Activated T-cell treated with anti-CD3 and anti-CD28 coated beads, Interleukin-2, amount 50 U/mL, for 72 hours (primary cell): ENCODE results near the gene POLD2. TPM values are rescaled to one million over a fixed set of nuclear protein-coding genes. Genes with fewer than 3 reads are reported as not detected.

Source experiments
- ATAC-seq, 2 donors: fragments of 150-1000 bp; cut with Tn5 transposase; replicated peaks in 1 of 2; 2 replicates each; pipeline ENCODE4 v1.10.0; 2021; ENCODE audit warnings: moderate library complexity in 2 of 2, mild to moderate bottlenecking in 1 of 2
- DNase-seq, 2 donors: peaks; one replicate each; pipeline ENCODE4 v3.0.0; 2021 to 2022; ENCODE audit warnings: mixed read lengths in 1 of 2
- H3K27ac Mint-ChIP-seq: one replicate; pipeline ENCODE4 v1.8.0; 2022; ENCODE audit warnings: mild to moderate bottlenecking, moderate library complexity, mixed read lengths
- H3K27me3 Mint-ChIP-seq: one replicate; pipeline ENCODE4 v1.8.0; 2022; ENCODE audit warnings: low read depth, mixed read lengths
- H3K36me3 Mint-ChIP-seq, 2 donors: one replicate each; pipeline ENCODE4 v1.8.0; 2022; ENCODE audit warnings: mixed read lengths in 2 of 2, mild to moderate bottlenecking in 1 of 2; ENCODE audit not compliant: insufficient read depth in 2 of 2
- H3K4me1 Mint-ChIP-seq: one replicate; pipeline ENCODE4 v1.8.0; 2022; ENCODE audit warnings: low read depth, mixed read lengths
- H3K4me3 Mint-ChIP-seq, 2 donors: one replicate each; pipeline ENCODE4 v1.8.0; 2022; ENCODE audit warnings: mild to moderate bottlenecking in 2 of 2, mixed read lengths in 2 of 2, moderate library complexity in 2 of 2
- H3K9me3 Mint-ChIP-seq, 2 donors: one replicate each; pipeline ENCODE4 v1.8.0; 2022; ENCODE audit warnings: mixed read lengths in 2 of 2
- total RNA-seq, 2 donors: library from RNA; stranded (reverse); gene quantifications; one replicate each; pipeline ENCODE4 v1.2.3, GENCODE V29; 2022

Gene POLD2
- total RNA-seq, 2 donors from 2014 or later, result 101 to 138 TPM

DNA sequence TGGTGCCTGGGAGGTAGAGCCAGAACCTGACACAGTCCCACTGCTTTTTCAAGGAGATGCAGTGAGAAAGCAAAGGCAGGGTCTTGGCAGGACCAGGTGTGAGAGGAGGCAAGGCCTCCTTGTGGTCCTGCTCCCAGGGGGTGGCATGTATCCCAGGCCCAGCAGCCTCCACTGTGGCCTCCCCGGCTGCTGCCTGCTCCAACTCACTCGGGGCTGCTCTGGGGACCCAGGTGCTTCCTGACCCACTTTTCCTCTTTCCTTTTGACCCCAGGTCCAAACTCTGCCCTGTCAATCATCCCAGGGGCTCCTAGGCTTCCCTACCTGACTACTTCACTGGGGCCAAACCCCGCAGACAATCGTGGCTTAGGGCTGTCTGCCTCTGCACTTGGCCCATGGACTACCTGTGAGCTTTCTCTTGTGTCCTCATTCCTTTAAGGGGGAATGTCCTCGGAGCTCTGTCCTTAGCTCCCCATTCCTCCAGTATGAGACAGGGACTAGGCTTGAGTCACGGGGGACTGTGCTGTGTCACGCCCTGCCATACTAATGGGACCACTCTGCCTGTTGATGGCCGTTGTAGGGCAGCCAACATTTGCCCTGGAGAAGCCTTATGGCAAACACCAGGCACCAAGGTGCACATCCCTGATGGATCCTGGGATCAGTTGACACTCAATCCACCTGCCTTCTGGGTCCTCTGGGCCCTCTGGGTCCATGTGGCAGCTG, 20.3 kb downstream of the POLD2 start:
- ATAC-seq (no peak), DNase-seq (no peak)
- no peaks in the 10 kb centered on the region for H3K27me3 Mint-ChIP-seq
- no peak overlapping the region for H3K27ac Mint-ChIP-seq
- H3K4me3 Mint-ChIP-seq, result peak overlapping the region; percentile 43 to 67
- H3K9me3 Mint-ChIP-seq, result no peaks in the 10 kb centered on the region
- H3K4me1 Mint-ChIP-seq, result peaks cover 18% of the 10 kb centered on the region
- no peaks in the 10 kb centered on the region for H3K36me3 Mint-ChIP-seq

DNA sequence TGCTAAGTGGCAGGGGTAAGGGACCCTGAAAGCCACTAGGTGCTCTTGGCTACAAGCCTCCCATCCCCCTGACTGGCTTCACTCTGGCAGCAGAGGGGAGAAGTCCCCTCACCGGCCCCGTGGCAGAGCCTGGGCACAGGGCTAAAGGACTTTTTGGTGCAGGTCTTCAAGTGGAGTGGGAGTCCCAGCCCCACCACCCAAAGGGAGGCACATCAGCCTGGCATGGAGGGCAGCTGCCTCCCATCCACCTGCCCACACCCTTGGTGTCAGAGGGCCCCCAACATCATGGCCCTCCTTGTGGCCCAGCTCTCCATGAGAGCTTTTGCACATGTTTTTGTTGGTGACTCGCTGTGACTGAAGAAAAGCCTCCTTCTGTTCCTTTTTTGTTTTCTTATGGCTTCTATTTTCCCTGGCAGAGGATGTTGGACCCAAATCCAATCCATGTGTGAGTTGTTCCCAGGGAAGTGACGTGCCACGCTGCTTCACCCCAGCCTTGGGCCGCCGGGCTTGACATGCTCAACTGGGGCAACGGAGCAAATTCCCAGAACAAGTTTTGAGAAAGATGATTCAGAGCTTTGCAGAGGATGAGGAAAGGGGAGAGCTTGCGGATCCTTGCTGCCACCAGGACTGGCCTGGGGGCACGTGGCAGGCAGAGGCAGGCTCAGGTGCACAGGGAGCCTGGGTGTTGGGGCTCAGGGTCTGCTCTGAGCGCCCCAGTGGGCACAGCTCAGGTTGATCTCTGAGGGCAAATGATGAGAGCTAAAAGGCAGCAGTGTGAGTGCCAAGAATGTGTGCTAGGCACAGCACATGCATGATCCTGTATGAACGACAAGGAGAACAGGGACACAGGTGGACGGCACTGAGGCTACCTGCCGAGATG, 21.1 kb downstream of the POLD2 start:
- Mint-ChIP-seq H3K9me3 (no peaks in the 10 kb centered on the region), H3K27me3 (no peaks in the 10 kb centered on the region), H3K27ac (no peak overlapping the region), H3K4me1 (peaks cover 26% of the 10 kb centered on the region), H3K4me3 (peak overlapping the region in 1 of 2 donors; percentile 17), H3K36me3 (no peaks in the 10 kb centered on the region)
- ATAC-seq, result no peak
- no peak for DNase-seq

DNA sequence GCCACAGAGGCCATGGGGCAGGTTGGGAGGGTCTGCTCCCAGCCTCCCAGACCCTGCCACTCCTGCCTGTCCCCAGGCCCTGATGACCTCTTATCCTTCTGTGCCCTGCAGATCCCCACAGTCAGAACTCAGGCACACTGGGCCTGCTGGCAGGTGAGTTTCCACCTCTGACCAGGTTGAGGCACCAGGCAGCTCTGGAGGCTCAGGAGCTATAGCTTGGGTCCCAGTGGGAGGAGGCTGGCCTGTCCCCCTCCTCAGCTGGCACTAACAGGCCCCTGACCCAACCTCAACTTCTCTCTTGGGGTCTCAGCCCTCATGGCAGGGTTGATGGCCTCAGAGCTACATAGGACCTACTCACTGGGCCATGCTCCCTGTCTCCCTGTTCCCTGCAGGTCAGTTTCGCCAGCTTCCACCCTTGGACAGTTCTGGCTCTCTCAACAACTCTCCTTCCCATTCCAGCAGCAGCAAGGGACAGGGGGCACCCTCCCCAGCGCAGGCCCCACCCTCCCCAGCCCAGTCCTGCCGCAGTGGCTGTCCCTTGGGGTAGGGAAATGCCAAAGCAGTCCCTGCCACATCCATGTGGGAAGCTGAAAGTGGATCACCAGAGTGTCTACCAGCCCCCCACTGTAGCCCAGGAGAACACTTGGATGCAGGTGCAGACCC, 21.9 kb downstream of the POLD2 start:
- H3K27me3 Mint-ChIP-seq, result no peaks in the 10 kb centered on the region
- no peak for ATAC-seq
- H3K36me3 Mint-ChIP-seq, result no peaks in the 10 kb centered on the region
- H3K27ac Mint-ChIP-seq, result no peak overlapping the region
- H3K9me3 Mint-ChIP-seq, result no peaks in the 10 kb centered on the region
- no peak for DNase-seq
- H3K4me1 Mint-ChIP-seq, result peaks cover 33% of the 10 kb centered on the region
- H3K4me3 Mint-ChIP-seq, result no peak overlapping the region

DNA sequence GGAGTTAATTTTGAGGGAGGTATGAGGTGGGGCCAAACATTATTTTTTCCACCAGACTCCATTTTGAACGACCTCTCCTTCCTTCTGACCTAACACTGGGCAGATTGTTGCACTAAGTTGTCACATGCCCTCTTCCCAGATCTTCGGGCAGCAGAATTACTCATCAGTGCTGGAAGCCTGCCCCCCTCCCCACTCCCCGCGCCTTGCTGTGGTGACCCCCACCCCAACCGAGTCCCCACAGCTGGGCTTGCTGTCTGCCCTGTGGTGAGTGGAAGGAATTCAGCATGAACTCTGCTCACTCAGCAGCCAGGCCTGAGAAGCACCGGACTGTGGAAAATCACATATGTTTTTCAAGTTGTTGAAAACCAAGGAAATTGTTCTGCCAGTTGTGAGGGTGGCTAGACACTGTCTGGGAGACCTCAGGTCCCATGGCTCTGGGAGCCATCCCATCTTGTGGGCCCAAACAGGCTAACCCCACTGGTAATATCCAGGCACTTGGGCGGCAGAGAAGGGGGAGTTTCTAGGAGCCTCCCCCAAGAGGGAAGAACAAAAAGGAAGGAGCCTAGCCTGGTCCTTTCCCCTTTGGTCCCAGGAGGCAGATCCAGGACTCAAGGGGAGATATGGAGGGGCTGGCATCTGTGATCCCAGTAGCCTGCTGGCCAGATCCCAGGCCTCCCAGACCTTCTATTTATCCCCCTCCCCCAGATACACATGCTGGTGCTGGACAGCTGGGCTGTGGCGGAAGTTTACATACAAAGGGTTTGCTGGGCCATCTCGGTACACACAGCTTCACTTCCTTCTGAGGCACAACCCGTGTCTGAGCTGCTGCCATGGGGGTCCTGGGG, 22.7 kb downstream of the POLD2 start:
- H3K27me3 Mint-ChIP-seq, result no peaks in the 10 kb centered on the region
- DNase-seq, result no peak
- no peaks in the 10 kb centered on the region for H3K36me3 Mint-ChIP-seq
- H3K9me3 Mint-ChIP-seq, result no peaks in the 10 kb centered on the region
- H3K4me1 Mint-ChIP-seq, result peaks cover 27% of the 10 kb centered on the region
- ATAC-seq, result no peak
- H3K4me3 Mint-ChIP-seq, result no peak overlapping the region
- H3K27ac Mint-ChIP-seq, result no peak overlapping the region

DNA sequence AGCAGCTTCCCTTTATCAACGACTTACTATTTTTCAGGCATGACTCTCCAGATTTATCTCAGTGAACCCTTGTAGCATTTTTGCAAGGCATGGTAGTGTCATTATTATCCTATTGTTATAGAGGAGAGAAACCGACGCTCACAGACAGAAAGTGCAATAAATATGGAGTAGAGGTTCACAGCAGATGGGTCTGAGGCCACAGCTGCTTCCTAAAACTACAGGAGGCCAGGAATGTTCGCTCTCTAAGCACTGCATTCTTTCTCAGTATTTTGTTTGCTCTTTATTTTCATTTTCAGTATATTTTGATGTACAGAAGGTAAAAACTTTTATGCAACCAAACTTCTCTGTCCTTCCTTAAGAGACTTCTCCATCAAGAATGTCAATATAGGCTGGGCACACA, 23.7 kb downstream of the POLD2 start:
- H3K4me1 Mint-ChIP-seq, result peaks cover 22% of the 10 kb centered on the region
- H3K27ac Mint-ChIP-seq, result no peak overlapping the region
- H3K9me3 Mint-ChIP-seq, result no peaks in the 10 kb centered on the region
- ATAC-seq (no peak), DNase-seq (no peak)
- no peaks in the 10 kb centered on the region for H3K27me3 Mint-ChIP-seq
- H3K36me3 Mint-ChIP-seq, result no peaks in the 10 kb centered on the region
- no peak overlapping the region for H3K4me3 Mint-ChIP-seq

DNA sequence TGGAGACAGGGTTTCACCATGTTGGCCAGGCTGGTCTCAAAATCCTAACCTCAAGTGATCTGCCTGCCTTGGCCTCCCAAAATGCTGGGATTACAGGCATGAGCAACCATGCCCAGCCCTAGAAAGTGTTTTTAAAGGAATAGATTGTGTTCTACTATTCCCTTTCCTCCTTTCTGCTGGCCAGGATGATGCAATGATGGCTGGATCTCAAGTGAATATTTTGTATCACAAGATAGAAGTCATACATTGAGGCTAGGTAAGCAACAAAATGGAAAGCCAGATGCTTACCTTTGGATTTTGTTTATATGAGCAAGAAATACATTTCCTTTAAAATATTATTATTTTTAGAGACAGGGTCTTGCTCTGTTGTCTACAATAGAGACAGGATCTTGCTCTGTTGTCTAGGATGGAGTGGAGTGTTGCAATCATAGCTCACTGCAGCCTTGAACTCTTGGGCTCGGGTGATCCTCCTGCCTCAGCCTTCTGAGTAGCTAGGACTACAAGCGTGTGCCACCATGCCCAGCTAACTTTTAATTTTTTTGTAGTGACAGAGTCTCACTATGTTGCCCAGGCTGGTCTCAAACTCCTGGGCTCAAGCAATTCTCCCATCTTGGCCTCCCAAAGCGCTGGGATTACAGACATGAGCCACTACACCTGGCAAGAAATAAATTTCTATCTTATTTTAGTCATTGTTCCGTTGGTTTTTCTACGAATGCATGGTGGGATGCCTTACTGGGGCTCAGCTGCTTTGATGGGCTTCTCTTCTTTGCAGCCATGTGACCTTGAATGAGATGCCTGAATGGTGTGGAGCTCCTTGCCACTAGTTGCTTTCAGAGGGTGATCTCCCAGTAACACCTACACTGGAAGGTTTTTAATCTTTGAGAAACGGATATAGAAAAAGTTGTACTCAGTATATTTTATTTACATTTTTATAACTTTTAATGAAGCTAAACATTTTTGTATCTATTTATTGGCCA, 25.0 kb downstream of the POLD2 start:
- DNase-seq, result no peak
- Mint-ChIP-seq H3K36me3 (no peaks in the 10 kb centered on the region), H3K4me3 (peak overlapping the region in 1 of 2 donors; percentile 24), H3K27me3 (no peaks in the 10 kb centered on the region), H3K4me1 (peaks cover 22% of the 10 kb centered on the region), H3K27ac (no peak overlapping the region), H3K9me3 (no peaks in the 10 kb centered on the region)
- no peak for ATAC-seq

DNA sequence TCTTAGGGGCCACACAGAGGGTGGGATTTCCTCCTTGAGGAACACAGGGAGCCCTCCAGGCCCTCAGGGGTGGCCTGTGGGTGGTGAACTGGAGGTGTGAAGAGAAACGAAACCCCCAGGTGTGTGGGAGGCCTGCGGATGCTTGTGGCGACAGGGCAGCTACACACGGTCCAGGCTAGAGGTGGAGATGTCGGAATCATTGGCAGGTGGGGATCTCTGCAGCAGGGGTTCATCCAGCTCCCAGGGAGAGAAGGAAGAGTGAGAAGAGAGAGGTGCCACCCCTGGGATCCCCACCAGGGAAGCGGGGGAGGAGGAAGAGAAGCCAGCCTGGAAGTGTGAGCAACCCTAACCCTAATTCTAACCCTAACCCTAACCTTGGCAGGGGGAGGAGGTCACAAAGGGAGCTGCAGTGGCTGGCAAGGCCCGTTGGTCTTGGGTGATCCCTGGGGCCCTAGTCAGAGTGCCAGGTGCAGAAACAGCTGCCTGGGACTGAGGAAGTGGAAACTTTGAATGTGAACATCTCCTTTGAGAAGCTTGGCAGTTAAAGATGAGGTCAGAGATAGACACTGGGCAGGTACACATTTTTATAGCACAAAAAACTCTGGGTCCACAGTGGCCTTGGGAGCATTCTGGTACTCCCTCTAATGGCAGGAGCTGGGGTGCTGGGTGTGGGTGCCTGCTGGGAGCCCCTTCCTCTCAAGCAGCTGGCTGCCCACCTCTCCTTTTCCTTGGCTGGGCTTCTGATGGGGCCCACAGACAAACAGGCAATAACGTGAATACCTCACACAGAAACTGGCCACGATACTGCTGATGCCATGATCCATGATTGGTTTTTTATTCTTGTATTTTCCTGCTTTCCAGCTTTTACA, 26.1 kb downstream of the POLD2 start:
- Mint-ChIP-seq H3K4me1 (peaks cover 22% of the 10 kb centered on the region), H3K9me3 (no peaks in the 10 kb centered on the region), H3K27ac (no peak overlapping the region), H3K4me3 (peak overlapping the region in 1 of 2 donors; percentile 24), H3K27me3 (no peaks in the 10 kb centered on the region), H3K36me3 (no peaks in the 10 kb centered on the region)
- no peak for DNase-seq
- peak; percentile 80 to 83 for ATAC-seq

DNA sequence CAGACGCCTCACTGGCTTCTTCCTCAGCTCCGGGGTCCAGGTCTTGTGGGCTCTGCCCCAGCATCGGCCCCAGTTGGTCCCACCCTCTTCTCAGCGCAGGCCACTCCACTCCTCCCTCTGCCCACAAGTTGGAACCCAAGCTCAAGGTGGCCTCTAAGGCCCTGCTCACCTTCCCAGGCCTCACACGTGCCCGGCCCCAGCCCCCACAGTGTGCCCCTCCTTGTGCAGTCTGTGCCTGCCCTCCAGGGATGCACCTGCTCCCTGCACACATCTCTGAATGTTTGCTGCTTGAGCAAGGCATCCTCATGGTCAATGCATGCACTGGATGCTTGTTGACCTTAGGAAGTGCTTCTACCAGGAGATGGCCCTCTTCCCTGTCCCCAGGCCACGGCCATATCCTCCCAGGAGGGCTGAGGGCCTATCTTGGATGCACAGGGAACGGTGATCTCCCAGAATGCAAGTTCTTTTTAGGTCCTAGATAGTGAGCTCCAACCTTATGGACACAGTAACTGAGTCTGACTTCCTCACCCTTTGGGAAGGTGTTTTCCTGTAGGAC, 26.9 kb downstream of the POLD2 start:
- Mint-ChIP-seq H3K36me3 (no peaks in the 10 kb centered on the region), H3K27me3 (no peaks in the 10 kb centered on the region), H3K9me3 (no peaks in the 10 kb centered on the region), H3K27ac (no peak overlapping the region), H3K4me1 (peaks cover 22% of the 10 kb centered on the region), H3K4me3 (peak overlapping the region in 1 of 2 donors; percentile 39)
- no peak for DNase-seq
- ATAC-seq, result no peak

DNA sequence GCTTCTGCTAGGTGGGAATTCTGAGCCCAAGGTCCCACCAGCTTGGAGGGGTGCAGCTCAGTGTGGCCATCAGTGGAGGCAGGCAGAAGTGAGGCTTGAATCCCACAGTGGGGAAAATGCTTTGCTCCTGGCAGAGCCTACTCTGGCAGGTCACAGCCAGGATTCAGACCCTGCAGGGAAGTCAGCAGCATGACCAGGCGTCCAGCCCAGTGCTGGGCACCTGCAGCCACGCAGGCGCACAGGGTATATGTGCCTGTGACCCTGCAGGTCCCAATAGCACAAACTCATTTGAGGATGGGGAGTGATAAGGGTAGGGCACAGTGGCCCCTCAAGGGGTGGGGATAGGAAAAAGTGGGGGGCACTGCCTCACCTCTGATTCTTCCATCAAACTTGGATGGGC, 27.6 kb downstream of the POLD2 start:
- Mint-ChIP-seq H3K9me3 (no peaks in the 10 kb centered on the region), H3K27me3 (no peaks in the 10 kb centered on the region), H3K4me3 (no peak overlapping the region), H3K27ac (no peak overlapping the region), H3K4me1 (peaks cover 22% of the 10 kb centered on the region), H3K36me3 (no peaks in the 10 kb centered on the region)
- ATAC-seq (no peak), DNase-seq (no peak)

DNA sequence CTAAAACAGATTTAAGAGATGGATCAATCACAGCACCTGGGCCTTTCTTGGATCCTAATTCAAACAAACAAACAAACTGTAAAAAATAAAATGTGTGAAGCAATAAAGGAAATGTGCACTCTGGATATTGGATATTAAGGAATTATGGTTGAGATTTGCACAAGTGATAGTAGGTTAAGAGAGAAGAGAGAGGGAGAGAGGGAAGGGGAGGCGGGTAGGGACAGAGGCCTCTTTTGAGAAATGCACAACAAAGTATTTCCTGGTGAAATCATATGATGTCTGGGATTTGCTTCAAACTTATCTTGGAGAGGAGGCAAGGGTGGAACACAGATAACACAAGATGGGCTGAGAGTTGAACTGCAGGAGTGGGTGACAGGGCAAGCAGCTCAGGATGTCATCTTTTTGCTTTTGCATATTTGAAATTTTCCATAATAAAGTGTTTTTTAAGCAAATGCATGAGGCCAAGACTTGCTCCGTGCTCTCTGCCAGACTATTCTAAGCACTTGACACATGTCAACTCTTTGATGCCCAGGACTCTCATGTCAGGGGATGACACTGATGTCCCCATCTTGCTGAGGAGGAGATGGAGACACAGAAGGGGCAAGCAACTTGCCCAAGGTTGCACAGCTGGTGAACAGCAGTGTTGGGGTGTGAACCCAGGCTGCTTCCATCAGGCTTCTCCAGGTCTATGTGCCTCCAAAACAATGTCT, 28.3 kb downstream of the POLD2 start:
- DNase-seq (no peak), ATAC-seq (no peak)
- Mint-ChIP-seq H3K9me3 (no peaks in the 10 kb centered on the region), H3K4me1 (peaks cover 22% of the 10 kb centered on the region), H3K27me3 (no peaks in the 10 kb centered on the region), H3K4me3 (no peak overlapping the region), H3K27ac (no peak overlapping the region), H3K36me3 (no peaks in the 10 kb centered on the region)
